GM23338 (cell line): Measurements from ENCODE around the gene GRID1.

ENCODE experiments used
- CTCF ChIP-seq, 2 experiments: fragments of 200-600 bp in 1 of 2; sonication (generic) in 1 of 2; conservative IDR thresholded peaks; 2 replicates each; pipeline versions ENCODE4 v1.5.1 to v1.6.1; 2016 to 2017; ENCODE audit warnings: antibody characterized with exemption in 2 of 2, low read depth in 2 of 2, mild to moderate bottlenecking in 2 of 2, moderate library complexity in 1 of 2
- POLR2AphosphoS5 ChIP-seq: IDR thresholded peaks from 2 replicates; pipeline ENCODE4 v1.6.1; 2016; ENCODE audit warnings: antibody characterized with exemption, low read depth
- TF ChIP-seq, protein P1 (sequence below): IDR thresholded peaks from one replicate; pipeline ENCODE4 v1.6.1; 2018; ENCODE audit warnings: antibody characterized with exemption; ENCODE audit not compliant: unreplicated experiment

DNA sequence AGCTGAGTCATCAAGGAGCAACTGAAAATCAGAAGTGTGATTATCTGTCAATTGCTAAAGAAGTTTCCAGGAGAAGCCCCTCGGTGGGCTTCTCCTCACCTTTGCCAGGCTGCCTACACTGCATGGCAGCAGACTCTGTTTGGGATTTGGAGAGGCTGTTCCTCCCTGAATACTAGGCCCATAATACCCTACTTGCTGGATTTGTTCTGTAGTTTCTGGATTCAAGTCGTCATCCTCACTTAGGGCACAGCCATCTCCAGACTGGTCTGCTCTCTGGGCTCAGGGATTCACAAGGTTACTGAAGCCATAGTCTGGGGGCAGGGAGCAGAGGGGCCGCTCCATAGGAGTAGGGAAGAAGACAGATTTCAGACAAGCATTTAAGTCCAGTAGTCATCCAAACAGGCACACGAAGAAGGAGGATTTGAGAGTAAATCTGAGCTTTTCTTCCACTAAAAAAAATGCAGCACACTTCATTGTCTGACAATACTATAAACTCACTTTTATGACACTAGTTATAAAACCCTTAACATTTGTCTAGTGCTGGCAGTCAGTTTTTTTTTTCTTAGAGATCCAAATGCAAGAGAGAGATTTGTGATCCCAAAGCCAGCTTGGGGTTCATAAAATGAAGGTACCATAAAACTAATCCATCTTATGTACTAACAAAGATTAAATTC, 723.3 kb downstream of the GRID1 start:
- no peak for TF ChIP-seq CTCF (conservative IDR thresholded peaks at IDR 0.05; ENCODE audit: low read depth in 2 of 2)
- TF ChIP-seq, protein P1, sequence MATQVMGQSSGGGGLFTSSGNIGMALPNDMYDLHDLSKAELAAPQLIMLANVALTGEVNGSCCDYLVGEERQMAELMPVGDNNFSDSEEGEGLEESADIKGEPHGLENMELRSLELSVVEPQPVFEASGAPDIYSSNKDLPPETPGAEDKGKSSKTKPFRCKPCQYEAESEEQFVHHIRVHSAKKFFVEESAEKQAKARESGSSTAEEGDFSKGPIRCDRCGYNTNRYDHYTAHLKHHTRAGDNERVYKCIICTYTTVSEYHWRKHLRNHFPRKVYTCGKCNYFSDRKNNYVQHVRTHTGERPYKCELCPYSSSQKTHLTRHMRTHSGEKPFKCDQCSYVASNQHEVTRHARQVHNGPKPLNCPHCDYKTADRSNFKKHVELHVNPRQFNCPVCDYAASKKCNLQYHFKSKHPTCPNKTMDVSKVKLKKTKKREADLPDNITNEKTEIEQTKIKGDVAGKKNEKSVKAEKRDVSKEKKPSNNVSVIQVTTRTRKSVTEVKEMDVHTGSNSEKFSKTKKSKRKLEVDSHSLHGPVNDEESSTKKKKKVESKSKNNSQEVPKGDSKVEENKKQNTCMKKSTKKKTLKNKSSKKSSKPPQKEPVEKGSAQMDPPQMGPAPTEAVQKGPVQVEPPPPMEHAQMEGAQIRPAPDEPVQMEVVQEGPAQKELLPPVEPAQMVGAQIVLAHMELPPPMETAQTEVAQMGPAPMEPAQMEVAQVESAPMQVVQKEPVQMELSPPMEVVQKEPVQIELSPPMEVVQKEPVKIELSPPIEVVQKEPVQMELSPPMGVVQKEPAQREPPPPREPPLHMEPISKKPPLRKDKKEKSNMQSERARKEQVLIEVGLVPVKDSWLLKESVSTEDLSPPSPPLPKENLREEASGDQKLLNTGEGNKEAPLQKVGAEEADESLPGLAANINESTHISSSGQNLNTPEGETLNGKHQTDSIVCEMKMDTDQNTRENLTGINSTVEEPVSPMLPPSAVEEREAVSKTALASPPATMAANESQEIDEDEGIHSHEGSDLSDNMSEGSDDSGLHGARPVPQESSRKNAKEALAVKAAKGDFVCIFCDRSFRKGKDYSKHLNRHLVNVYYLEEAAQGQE: no peak
- TF ChIP-seq POLR2AphosphoS5: no peak
